KMS-11 (cell line): ENCODE results near the gene LRFN2.

Source experiments
- H2AFZ ChIP-seq: fragments of 200-600 bp; sonication (generic); 2 replicates; pipeline ENCODE4 v1.6.1; 2016; ENCODE audit warnings: antibody characterized with exemption, mixed run types, low read depth
- H3K27ac ChIP-seq: fragments of 200-600 bp; sonication (generic); 2 replicates; pipeline ENCODE4 v1.6.1; 2016; ENCODE audit warnings: mild to moderate bottlenecking, mixed run types
- H3K27me3 ChIP-seq: fragments of 200-600 bp; sonication (generic); 2 replicates; pipeline ENCODE4 v1.6.1; 2017; ENCODE audit warnings: mild to moderate bottlenecking, low read depth, mixed run types, moderate library complexity; ENCODE audit not compliant: insufficient read depth
- H3K36me3 ChIP-seq: fragments of 200-600 bp; sonication (generic); 2 replicates; pipeline ENCODE4 v1.6.1; 2017; ENCODE audit warnings: mild to moderate bottlenecking, mixed run types; ENCODE audit not compliant: insufficient read depth
- H3K4me1 ChIP-seq: fragments of 200-600 bp; sonication (generic); 2 replicates; pipeline ENCODE4 v1.6.1; 2016; ENCODE audit warnings: mild to moderate bottlenecking, low read depth, mixed run types; ENCODE audit not compliant: poor library complexity, severe bottlenecking
- H3K4me2 ChIP-seq: fragments of 200-600 bp; sonication (generic); 2 replicates; pipeline ENCODE4 v1.7.0; 2016; ENCODE audit warnings: mild to moderate bottlenecking, mixed run types
- H3K4me3 ChIP-seq: fragments of 200-600 bp; sonication (generic); IDR thresholded peaks from 2 replicates; pipeline ENCODE4 v1.6.1; 2017; ENCODE audit warnings: low read depth, low read length, mixed read lengths; ENCODE audit not compliant: insufficient read depth
- H3K79me2 ChIP-seq: fragments of 200-600 bp; sonication (generic); 2 replicates; pipeline ENCODE4 v1.6.1; 2016; ENCODE audit warnings: low read depth, mixed run types; ENCODE audit not compliant: insufficient read depth
- H3K9ac ChIP-seq: fragments of 200-600 bp; sonication (generic); 2 replicates; pipeline ENCODE4 v1.6.1; 2016; ENCODE audit warnings: mild to moderate bottlenecking, mixed run types
- H4K20me1 ChIP-seq: fragments of 200-600 bp; sonication (generic); 2 replicates; pipeline ENCODE4 v1.6.1; 2016; ENCODE audit warnings: mild to moderate bottlenecking, mixed run types; ENCODE audit not compliant: insufficient read depth
- TF ChIP-seq, protein P1 (sequence below): fragments of 200-600 bp; sonication (generic); conservative IDR thresholded peaks from 2 replicates; pipeline ENCODE4 v1.6.1; 2017; ENCODE audit warnings: low read depth, mild to moderate bottlenecking, antibody characterized with exemption, low read length, moderate library complexity, mixed read lengths

Gene LRFN2

DNA sequence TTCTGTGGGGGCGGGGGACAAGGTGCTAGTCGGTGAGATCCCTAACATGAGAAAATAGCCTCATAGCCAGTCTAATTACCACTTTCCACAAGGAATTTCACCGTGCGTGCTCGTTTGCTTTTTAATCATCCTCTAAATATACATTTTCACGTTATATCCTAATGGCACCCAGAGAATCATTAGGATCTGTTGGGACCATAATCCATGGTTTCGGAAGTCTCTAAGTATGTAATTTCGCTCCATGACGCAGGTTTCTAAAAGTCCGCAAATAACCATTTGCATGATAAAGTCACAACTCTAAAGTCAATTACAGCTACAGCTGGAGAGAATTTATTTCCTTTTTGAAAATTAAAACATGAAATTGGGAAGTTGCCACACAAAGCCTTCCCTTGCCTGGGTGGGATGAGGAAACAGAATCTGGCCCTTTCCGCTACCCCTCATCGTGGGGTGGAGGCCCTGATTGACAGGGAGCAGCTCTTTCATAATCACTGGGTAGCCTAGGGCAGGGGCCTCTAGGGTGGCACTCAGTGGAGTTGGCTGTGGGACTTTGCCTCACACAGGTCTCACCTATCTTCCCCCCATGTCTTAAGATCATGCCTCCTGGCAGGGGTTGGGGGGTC lies 81.9 kb downstream of the LRFN2 start:
- Histone ChIP-seq H4K20me1 (no peaks in the 10 kb centered on the region), H3K4me1 (no peaks in the 10 kb centered on the region)
- TF ChIP-seq, protein P1, sequence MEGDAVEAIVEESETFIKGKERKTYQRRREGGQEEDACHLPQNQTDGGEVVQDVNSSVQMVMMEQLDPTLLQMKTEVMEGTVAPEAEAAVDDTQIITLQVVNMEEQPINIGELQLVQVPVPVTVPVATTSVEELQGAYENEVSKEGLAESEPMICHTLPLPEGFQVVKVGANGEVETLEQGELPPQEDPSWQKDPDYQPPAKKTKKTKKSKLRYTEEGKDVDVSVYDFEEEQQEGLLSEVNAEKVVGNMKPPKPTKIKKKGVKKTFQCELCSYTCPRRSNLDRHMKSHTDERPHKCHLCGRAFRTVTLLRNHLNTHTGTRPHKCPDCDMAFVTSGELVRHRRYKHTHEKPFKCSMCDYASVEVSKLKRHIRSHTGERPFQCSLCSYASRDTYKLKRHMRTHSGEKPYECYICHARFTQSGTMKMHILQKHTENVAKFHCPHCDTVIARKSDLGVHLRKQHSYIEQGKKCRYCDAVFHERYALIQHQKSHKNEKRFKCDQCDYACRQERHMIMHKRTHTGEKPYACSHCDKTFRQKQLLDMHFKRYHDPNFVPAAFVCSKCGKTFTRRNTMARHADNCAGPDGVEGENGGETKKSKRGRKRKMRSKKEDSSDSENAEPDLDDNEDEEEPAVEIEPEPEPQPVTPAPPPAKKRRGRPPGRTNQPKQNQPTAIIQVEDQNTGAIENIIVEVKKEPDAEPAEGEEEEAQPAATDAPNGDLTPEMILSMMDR: no peak

DNA sequence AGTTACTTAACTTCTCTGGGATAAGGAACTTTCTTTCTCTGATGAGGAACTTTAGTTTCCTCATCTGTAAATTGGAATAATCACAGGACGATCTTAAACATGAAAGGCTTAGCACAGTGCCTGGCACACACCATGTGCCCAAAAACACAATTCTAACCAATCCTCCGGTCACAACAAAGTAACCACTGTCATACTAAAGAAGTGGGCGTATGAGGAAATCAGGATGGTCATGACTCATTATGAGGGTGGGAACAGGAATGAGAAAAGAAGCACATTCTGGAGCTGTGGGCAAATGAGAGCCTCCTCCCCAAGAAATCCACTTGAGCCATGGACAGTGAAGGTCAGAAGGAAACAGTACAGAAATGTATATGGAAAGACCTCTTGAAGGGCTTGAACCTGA lies 82.9 kb downstream of the LRFN2 start:
- Histone ChIP-seq H3K4me1 (no peaks in the 10 kb centered on the region), H3K36me3 (no peaks in the 10 kb centered on the region), H3K4me2 (no peak overlapping the region), H3K4me3 (no peak overlapping the region), H3K9ac (no peak overlapping the region), H2AFZ (no peak overlapping the region), H4K20me1 (no peaks in the 10 kb centered on the region), H3K27ac (no peak overlapping the region), H3K79me2 (no peaks in the 10 kb centered on the region), H3K27me3 (no peaks in the 10 kb centered on the region)
- TF ChIP-seq, protein P1: no peak

More for the DNA sequence above, 81.9 kb downstream of the LRFN2 start:
- no peak overlapping the region for H3K27ac ChIP-seq
- no peaks in the 10 kb centered on the region for H3K79me2 ChIP-seq
- no peak overlapping the region for H3K4me2 ChIP-seq
- H3K27me3 ChIP-seq: no peaks in the 10 kb centered on the region
- H3K36me3 ChIP-seq: no peaks in the 10 kb centered on the region
- H2AFZ ChIP-seq: no peak overlapping the region
- H3K4me3 ChIP-seq: no peak overlapping the region
- no peak overlapping the region for H3K9ac ChIP-seq

DNA sequence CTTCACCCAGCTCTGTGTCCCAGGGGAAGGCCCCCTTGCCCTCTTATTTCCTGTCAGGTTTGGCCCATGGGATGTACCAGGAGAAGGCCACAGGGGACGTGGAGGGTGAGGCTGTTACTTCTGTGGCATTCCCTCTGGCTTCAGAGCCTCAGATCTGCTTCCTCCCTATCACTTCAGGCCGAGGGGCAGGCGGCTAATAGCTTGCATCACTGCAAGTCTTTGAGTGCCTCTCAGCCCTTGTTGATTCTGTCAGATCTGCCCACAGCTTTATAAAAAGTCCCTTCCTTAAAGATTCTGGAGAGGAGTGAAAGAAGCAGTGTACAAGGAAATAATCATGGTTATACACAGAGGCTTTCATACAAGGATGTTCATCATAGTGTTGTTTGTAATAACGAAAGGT lies 86.9 kb downstream of the LRFN2 start:
- Histone ChIP-seq H3K4me1 (no peaks in the 10 kb centered on the region), H3K9ac (no peak overlapping the region), H3K4me2 (no peak overlapping the region), H3K4me3 (no peak overlapping the region), H4K20me1 (no peaks in the 10 kb centered on the region), H3K27ac (no peak overlapping the region), H3K27me3 (no peaks in the 10 kb centered on the region), H3K36me3 (no peaks in the 10 kb centered on the region), H2AFZ (no peak overlapping the region), H3K79me2 (no peaks in the 10 kb centered on the region)
- TF ChIP-seq, protein P1: no peak

DNA sequence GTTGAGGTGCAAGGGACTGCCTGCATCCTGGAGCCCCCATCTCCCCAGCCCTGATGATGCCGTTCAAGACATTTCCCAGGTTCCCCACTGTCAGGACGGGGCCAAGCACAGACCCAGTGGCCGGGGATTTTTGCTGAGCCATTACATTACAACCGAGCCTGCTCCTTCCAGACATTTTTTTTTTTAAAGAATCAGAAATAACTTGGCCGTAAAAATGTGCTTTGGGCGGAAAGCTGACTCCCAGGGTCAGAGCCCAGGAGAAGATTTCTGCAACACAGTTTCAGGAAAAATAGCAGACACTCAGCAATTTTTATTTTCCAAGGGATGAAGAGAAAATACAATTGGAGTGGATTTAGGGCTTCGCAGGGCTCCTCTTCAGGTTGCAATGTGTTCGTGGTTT lies 87.9 kb downstream of the LRFN2 start:
- no peak overlapping the region for H3K27ac ChIP-seq
- H3K27me3 ChIP-seq: no peaks in the 10 kb centered on the region
- no peaks in the 10 kb centered on the region for H3K4me1 ChIP-seq
- no peak overlapping the region for H2AFZ ChIP-seq
- no peaks in the 10 kb centered on the region for H4K20me1 ChIP-seq
- no peak overlapping the region for H3K4me2 ChIP-seq
- TF ChIP-seq, protein P1: no peak
- no peaks in the 10 kb centered on the region for H3K36me3 ChIP-seq
- no peaks in the 10 kb centered on the region for H3K79me2 ChIP-seq
- H3K4me3 ChIP-seq: no peak overlapping the region
- no peak overlapping the region for H3K9ac ChIP-seq
